ENCODE data around the gene PRKAR2A. TPM values are rescaled to one million over a fixed set of nuclear protein-coding genes. Genes with fewer than 3 reads are reported as not detected.

Gene PRKAR2A
- total and polyA plus RNA-seq, 2 donors (not counting 1 experiment from before 2014, with no cell fraction given): 17.8 to 19.1 TPM

DNA sequence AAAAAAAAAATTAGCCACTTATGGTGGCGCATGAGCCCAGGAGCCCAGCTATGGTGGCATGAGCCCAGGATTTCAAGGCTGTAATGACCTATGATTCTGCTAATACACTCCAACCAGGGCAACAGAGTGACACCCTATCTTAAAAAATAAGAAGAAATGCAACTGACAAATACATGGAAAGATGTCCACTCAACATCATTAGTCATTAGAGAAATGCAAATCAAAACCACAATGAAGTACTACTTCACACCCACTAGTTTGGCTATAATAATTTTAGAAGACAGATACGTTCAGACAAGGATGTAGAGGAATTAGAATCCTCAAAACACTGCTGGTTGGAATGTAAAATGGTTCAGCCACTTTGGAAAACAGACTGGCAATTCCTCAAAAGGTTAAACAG is 10.5 kb downstream of the PRKAR2A start:
- Histone ChIP-seq H3K4me1 (ENCODE audit: control insufficient read depth, extremely low read depth, insufficient read depth, low read length) (no peaks in the 10 kb centered on the region), H3K27me3 (ENCODE audit: control insufficient read depth, insufficient read depth, low read length) (no peaks in the 10 kb centered on the region), H3K4me3 (replicated peaks in 1 of 4; ENCODE audit: control extremely low read depth in 1 of 4, insufficient read depth in 1 of 4, low read depth in 3 of 4, low read length in 4 of 4) (no peak overlapping the region), H2AFZ (ENCODE audit: low read length) (no peak overlapping the region), H3K9me3 (ENCODE audit: control insufficient read depth, insufficient read depth, low read depth, low read length) (no peaks in the 10 kb centered on the region), H3K36me3 (ENCODE audit: control insufficient read depth, insufficient read depth, low read length) (no peaks in the 10 kb centered on the region), H3K27ac (ENCODE audit: insufficient read depth, low read length) (no peak overlapping the region), H3K4me2 (ENCODE audit: extremely low read depth, insufficient read depth, low read length) (no peak overlapping the region), H3K79me2 (ENCODE audit: control insufficient read depth, insufficient read depth, low read length) (peaks cover 10% of the 10 kb centered on the region), H4K20me1 (ENCODE audit: control insufficient read depth, extremely low read depth, insufficient read depth, low read length) (no peaks in the 10 kb centered on the region), H3K9ac (ENCODE audit: insufficient read depth, low read length) (no peak overlapping the region)
- DNase-seq (ENCODE audit: low read depth in 2 of 2): no peak
- no peak for TF ChIP-seq EZH2 (IDR thresholded peaks at IDR 0.05; ENCODE audit: low read length, missing control alignments)
- TF ChIP-seq, protein P1, sequence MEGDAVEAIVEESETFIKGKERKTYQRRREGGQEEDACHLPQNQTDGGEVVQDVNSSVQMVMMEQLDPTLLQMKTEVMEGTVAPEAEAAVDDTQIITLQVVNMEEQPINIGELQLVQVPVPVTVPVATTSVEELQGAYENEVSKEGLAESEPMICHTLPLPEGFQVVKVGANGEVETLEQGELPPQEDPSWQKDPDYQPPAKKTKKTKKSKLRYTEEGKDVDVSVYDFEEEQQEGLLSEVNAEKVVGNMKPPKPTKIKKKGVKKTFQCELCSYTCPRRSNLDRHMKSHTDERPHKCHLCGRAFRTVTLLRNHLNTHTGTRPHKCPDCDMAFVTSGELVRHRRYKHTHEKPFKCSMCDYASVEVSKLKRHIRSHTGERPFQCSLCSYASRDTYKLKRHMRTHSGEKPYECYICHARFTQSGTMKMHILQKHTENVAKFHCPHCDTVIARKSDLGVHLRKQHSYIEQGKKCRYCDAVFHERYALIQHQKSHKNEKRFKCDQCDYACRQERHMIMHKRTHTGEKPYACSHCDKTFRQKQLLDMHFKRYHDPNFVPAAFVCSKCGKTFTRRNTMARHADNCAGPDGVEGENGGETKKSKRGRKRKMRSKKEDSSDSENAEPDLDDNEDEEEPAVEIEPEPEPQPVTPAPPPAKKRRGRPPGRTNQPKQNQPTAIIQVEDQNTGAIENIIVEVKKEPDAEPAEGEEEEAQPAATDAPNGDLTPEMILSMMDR (conservative IDR thresholded peaks at IDR 0.05 in 1 of 2, IDR thresholded peaks at IDR 0.05 in 1 of 2; ENCODE audit: low read depth in 1 of 2, low read length in 2 of 2): no peak

DNA sequence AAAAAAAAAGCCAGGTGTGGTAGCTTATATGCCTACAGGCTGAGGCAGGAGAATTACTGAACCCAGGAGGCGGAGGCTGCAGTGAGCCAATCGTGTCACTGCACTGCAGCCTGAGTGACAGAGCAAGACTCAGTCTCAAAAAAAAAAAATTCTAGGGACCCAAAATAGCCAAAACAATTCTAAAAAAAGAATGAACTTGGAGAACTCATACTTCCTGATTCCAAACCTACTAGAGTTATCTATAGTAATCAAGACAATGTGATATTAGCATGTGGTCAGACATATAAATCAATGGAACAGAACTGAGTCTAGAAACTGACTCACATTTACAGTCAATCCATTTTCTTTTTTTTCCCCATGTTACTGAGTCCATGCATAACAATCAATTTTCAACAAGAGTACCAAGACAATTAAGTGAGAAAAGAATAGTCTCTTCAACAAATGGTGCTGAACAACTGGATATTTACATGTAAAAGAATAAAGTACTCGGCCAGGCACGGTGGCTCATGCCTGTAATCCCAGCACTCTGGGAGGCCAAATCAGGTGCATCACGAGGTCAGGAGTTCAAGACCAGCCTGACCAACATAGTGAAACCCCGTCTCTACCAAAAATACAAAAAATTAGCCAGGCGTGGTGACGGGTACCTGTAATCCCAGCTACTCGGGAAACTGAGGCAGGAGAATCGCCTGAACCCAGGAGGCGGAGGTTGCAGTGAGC is 11.9 kb downstream of the PRKAR2A start:
- TF ChIP-seq, protein P1 (conservative IDR thresholded peaks at IDR 0.05 in 1 of 2, IDR thresholded peaks at IDR 0.05 in 1 of 2; ENCODE audit: low read depth in 1 of 2, low read length in 2 of 2): no peak
- TF ChIP-seq EZH2 (IDR thresholded peaks at IDR 0.05; ENCODE audit: low read length, missing control alignments): no peak
- H3K9ac ChIP-seq (ENCODE audit: insufficient read depth, low read length): no peak overlapping the region
- H3K27ac ChIP-seq (ENCODE audit: insufficient read depth, low read length): no peak overlapping the region
- H2AFZ ChIP-seq (ENCODE audit: low read length): no peak overlapping the region
- no peaks in the 10 kb centered on the region for H3K27me3 ChIP-seq (ENCODE audit: control insufficient read depth, insufficient read depth, low read length)
- no peaks in the 10 kb centered on the region for H4K20me1 ChIP-seq (ENCODE audit: control insufficient read depth, extremely low read depth, insufficient read depth, low read length)
- H3K36me3 ChIP-seq (ENCODE audit: control insufficient read depth, insufficient read depth, low read length): no peaks in the 10 kb centered on the region
- H3K4me3 ChIP-seq (replicated peaks in 1 of 4; ENCODE audit: control extremely low read depth in 1 of 4, insufficient read depth in 1 of 4, low read depth in 3 of 4, low read length in 4 of 4): no peak overlapping the region
- no peaks in the 10 kb centered on the region for H3K9me3 ChIP-seq (ENCODE audit: control insufficient read depth, insufficient read depth, low read depth, low read length)
- H3K79me2 ChIP-seq (ENCODE audit: control insufficient read depth, insufficient read depth, low read length): peaks cover 12% of the 10 kb centered on the region
- DNase-seq (ENCODE audit: low read depth in 2 of 2): peak in 1 of 2 donors; percentile 18
- H3K4me1 ChIP-seq (ENCODE audit: control insufficient read depth, extremely low read depth, insufficient read depth, low read length): no peaks in the 10 kb centered on the region
- no peak overlapping the region for H3K4me2 ChIP-seq (ENCODE audit: extremely low read depth, insufficient read depth, low read length)

DNA sequence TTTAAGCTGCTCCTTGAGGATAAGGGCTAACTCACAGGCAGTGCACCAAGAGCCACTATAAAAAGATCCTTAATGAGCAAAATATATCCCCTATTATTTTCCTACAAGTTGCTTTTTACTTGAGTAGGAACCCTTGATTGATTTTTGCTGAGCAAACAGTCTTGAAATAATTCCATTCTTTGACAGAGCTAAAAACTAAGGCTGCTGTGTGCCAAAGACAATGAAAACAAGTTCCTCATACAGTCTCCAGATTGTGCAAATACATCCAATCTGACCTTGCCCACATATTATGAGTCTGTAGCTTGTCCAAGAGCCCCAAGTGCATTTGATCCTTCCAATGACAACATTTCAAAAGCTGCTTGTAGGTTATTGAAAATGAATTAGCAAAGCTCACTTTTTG is 15.0 kb downstream of the PRKAR2A start:
- Histone ChIP-seq H2AFZ (ENCODE audit: low read length) (no peak overlapping the region), H3K4me2 (ENCODE audit: extremely low read depth, insufficient read depth, low read length) (no peak overlapping the region), H4K20me1 (ENCODE audit: control insufficient read depth, extremely low read depth, insufficient read depth, low read length) (no peaks in the 10 kb centered on the region), H3K36me3 (ENCODE audit: control insufficient read depth, insufficient read depth, low read length) (no peaks in the 10 kb centered on the region), H3K4me1 (ENCODE audit: control insufficient read depth, extremely low read depth, insufficient read depth, low read length) (no peaks in the 10 kb centered on the region), H3K9me3 (ENCODE audit: control insufficient read depth, insufficient read depth, low read depth, low read length) (no peaks in the 10 kb centered on the region), H3K27ac (ENCODE audit: insufficient read depth, low read length) (no peak overlapping the region), H3K4me3 (replicated peaks in 1 of 4; ENCODE audit: control extremely low read depth in 1 of 4, insufficient read depth in 1 of 4, low read depth in 3 of 4, low read length in 4 of 4) (no peak overlapping the region), H3K27me3 (ENCODE audit: control insufficient read depth, insufficient read depth, low read length) (no peaks in the 10 kb centered on the region), H3K9ac (ENCODE audit: insufficient read depth, low read length) (no peak overlapping the region), H3K79me2 (ENCODE audit: control insufficient read depth, insufficient read depth, low read length) (peaks cover 14% of the 10 kb centered on the region)
- TF ChIP-seq, protein P1 (conservative IDR thresholded peaks at IDR 0.05 in 1 of 2, IDR thresholded peaks at IDR 0.05 in 1 of 2; ENCODE audit: low read depth in 1 of 2, low read length in 2 of 2): no peak
- no peak for TF ChIP-seq EZH2 (IDR thresholded peaks at IDR 0.05; ENCODE audit: low read length, missing control alignments)
- peak in 1 of 2 donors; percentile 17 for DNase-seq (ENCODE audit: low read depth in 2 of 2)
